Measurements from ENCODE around the gene VEGFD.

DNA sequence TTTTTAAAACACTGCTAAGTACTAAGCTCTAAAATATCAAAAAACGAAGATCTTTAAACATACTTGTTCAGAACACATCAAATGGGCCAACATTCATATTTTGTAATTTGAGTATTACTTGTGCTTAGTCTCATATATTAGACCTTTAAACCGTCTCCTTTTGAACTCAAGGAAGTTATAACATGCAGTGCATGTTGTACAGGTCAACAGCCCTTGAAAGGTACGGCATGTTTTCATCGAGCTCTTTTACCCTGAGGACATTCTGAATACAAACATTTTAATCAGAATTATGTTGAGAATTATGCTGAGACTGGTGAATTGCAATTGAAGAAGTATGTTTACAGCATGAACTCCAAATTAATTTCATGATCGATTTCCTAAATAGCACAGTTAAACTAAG, 61.7 kb downstream of the VEGFD start:
- TF ChIP-seq, protein P1, sequence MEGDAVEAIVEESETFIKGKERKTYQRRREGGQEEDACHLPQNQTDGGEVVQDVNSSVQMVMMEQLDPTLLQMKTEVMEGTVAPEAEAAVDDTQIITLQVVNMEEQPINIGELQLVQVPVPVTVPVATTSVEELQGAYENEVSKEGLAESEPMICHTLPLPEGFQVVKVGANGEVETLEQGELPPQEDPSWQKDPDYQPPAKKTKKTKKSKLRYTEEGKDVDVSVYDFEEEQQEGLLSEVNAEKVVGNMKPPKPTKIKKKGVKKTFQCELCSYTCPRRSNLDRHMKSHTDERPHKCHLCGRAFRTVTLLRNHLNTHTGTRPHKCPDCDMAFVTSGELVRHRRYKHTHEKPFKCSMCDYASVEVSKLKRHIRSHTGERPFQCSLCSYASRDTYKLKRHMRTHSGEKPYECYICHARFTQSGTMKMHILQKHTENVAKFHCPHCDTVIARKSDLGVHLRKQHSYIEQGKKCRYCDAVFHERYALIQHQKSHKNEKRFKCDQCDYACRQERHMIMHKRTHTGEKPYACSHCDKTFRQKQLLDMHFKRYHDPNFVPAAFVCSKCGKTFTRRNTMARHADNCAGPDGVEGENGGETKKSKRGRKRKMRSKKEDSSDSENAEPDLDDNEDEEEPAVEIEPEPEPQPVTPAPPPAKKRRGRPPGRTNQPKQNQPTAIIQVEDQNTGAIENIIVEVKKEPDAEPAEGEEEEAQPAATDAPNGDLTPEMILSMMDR (IDR thresholded peaks at IDR 0.05), result no peak
- TF ChIP-seq POLR2A (IDR thresholded peaks at IDR 0.05), result no peak

Data from thyroid gland (tissue), 4 donors.